Adrenal gland (tissue), 5 donors: ENCODE data around the gene GRIK5.

Experiments
- POLR2A ChIP-seq, 2 donors: fragments of 450-650 bp; IDR thresholded peaks; one replicate each; pipeline ENCODE4 v1.6.1; 2017; ENCODE audit warnings: antibody characterized with exemption in 2 of 2, mild to moderate bottlenecking in 2 of 2, moderate library complexity in 1 of 2
- TF ChIP-seq, protein P1 (sequence below), 6 experiments: fragments of 450-650 bp in 4 of 6; fragments of 200-600 bp in 2 of 6; sonication (generic) in 1 of 6; IDR thresholded peaks; 1 replicate in 5 of 6; 2 replicates in 1 of 6; pipeline versions ENCODE4 v1.5.1 to v1.8.0; 2016 to 2021; ENCODE audit warnings: antibody characterized with exemption in 6 of 6, mild to moderate bottlenecking in 2 of 6, moderate library complexity in 1 of 6
- donor health status: DM: no; HTN: no; CAD: no.

DNA sequence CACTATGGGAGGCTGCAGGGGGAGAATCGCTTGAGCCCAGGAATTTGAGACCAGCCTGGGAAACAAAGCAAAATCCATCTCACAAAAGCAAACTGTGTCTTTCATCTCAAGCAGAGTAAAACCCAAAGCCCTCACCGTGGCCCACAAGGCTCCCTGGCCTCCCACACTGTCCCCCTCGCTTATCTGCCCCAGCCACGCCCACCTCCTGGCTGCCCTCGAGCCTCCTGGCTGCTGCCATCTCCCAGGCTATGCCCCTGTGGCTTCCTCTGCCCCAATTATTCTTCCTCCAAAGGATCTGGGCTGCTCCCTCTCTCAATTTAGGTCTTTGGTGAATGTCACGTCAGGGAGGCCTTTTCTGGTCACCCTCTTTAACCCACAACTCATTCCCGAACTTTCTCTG lies 114.5 kb downstream of the GRIK5 start:
- TF ChIP-seq, protein P1, sequence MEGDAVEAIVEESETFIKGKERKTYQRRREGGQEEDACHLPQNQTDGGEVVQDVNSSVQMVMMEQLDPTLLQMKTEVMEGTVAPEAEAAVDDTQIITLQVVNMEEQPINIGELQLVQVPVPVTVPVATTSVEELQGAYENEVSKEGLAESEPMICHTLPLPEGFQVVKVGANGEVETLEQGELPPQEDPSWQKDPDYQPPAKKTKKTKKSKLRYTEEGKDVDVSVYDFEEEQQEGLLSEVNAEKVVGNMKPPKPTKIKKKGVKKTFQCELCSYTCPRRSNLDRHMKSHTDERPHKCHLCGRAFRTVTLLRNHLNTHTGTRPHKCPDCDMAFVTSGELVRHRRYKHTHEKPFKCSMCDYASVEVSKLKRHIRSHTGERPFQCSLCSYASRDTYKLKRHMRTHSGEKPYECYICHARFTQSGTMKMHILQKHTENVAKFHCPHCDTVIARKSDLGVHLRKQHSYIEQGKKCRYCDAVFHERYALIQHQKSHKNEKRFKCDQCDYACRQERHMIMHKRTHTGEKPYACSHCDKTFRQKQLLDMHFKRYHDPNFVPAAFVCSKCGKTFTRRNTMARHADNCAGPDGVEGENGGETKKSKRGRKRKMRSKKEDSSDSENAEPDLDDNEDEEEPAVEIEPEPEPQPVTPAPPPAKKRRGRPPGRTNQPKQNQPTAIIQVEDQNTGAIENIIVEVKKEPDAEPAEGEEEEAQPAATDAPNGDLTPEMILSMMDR (IDR thresholded peaks at IDR 0.05), result no peak
- TF ChIP-seq POLR2A (IDR thresholded peaks at IDR 0.05), result no peak
